Neural cell (in vitro differentiated cells): Measurements from ENCODE around the gene TRIM6. TPM values are rescaled to one million over a fixed set of nuclear protein-coding genes. Genes with fewer than 3 reads are reported as not detected.

ENCODE experiments used
- H2AFZ ChIP-seq: fragments of 200-600, 300-800 bp; sonication (generic), shearing (Covaris generic); 2 replicates; pipeline ENCODE4 v1.6.0; 2014; ENCODE audit warnings: low read depth, mild to moderate bottlenecking, antibody characterized with exemption, low read length, moderate library complexity
- H3F3A ChIP-seq: fragments of 200-600 bp; shearing (Covaris generic); 2 replicates; pipeline ENCODE4 v1.6.1; 2016; ENCODE audit warnings: mild to moderate bottlenecking, moderate library complexity, mixed read lengths, antibody characterized with exemption, low read length; ENCODE audit not compliant: insufficient read depth, poor library complexity, severe bottlenecking
- H3K27ac ChIP-seq: fragments of 200-600, 300-800 bp; sonication (generic), shearing (Covaris generic); 2 replicates; pipeline ENCODE4 v1.5.1; 2014; ENCODE audit warnings: mild to moderate bottlenecking, low read length, moderate library complexity
- H3K27me3 ChIP-seq: fragments of 300-800, 200-600 bp; sonication (generic), shearing (Covaris generic); 2 replicates; pipeline ENCODE4 v1.6.0; 2014; ENCODE audit warnings: mild to moderate bottlenecking, low read depth, low read length, moderate library complexity; ENCODE audit not compliant: insufficient read depth
- H3K36me3 ChIP-seq: fragments of 300-800, 200-600 bp; sonication (generic), shearing (Covaris generic); 2 replicates; pipeline ENCODE4 v1.5.1; 2014; ENCODE audit warnings: mild to moderate bottlenecking, antibody characterized with exemption, low read length, moderate library complexity; ENCODE audit not compliant: insufficient read depth
- H3K4me2 ChIP-seq: fragments of 300-800, 200-600 bp; sonication (generic), shearing (Covaris generic); 2 replicates; pipeline ENCODE4 v1.6.0; 2014; ENCODE audit warnings: mild to moderate bottlenecking, low read length
- H3K4me3 ChIP-seq: fragments of 300-800, 200-600 bp; sonication (generic), shearing (Covaris generic); 2 replicates; pipeline ENCODE4 v1.5.1; 2014; ENCODE audit warnings: mild to moderate bottlenecking, low read length, moderate library complexity
- H3K79me2 ChIP-seq: fragments of 200-600 bp; shearing (Covaris generic); replicated peaks from 2 replicates; pipeline ENCODE4 v1.6.0; 2014; ENCODE audit warnings: mild to moderate bottlenecking, low read length, moderate library complexity; ENCODE audit not compliant: insufficient read depth
- H3K9ac ChIP-seq: fragments of 300-800, 200-600 bp; sonication (generic), shearing (Covaris generic); 2 replicates; pipeline ENCODE4 v1.6.1; 2016; ENCODE audit warnings: mild to moderate bottlenecking, low read length, mixed read lengths
- H3K9me2 ChIP-seq: fragments of 200-600 bp; shearing (Covaris generic); 2 replicates; pipeline ENCODE4 v1.6.1; 2016; ENCODE audit warnings: mild to moderate bottlenecking, low read length, mixed read lengths; ENCODE audit not compliant: insufficient read depth
- H3K9me3 ChIP-seq: fragments of 200-600, 300-800 bp; sonication (generic), shearing (Covaris generic); 2 replicates; pipeline ENCODE4 v1.6.1; 2016; ENCODE audit warnings: mild to moderate bottlenecking, mixed run types, low read length, moderate library complexity, mixed read lengths
- H4K20me1 ChIP-seq: fragments of 200-600 bp; shearing (Covaris generic); 2 replicates; pipeline ENCODE4 v1.6.1; 2016; ENCODE audit warnings: mild to moderate bottlenecking, mixed run types; ENCODE audit not compliant: insufficient read depth
- CTCF ChIP-seq: fragments of 450-650 bp; IDR thresholded peaks from 2 replicates; pipeline ENCODE4 v1.5.1; 2014; ENCODE audit warnings: antibody characterized with exemption, mild to moderate bottlenecking, moderate library complexity; ENCODE audit not compliant: poor library complexity, severe bottlenecking
- EP300 ChIP-seq: fragments of 450-650 bp; conservative IDR thresholded peaks from 2 replicates; pipeline ENCODE4 v1.6.1; 2014; ENCODE audit warnings: antibody characterized with exemption, mild to moderate bottlenecking, moderate library complexity; ENCODE audit not compliant: poor library complexity, severe bottlenecking
- EZH2 ChIP-seq: fragments of 200-600, 300-800 bp; shearing (Covaris generic), sonication (generic); IDR thresholded peaks from 2 replicates; pipeline ENCODE4 v1.6.1; 2014; ENCODE audit warnings: antibody characterized with exemption, low read length, borderline replicate concordance, mild to moderate bottlenecking; ENCODE audit not compliant: insufficient read depth, poor library complexity, severe bottlenecking
- MXI1 ChIP-seq: fragments of 450-650 bp; conservative IDR thresholded peaks from 2 replicates; pipeline ENCODE4 v1.6.1; 2014; ENCODE audit warnings: antibody characterized with exemption, mild to moderate bottlenecking; ENCODE audit not compliant: poor library complexity, severe bottlenecking
- POLR2AphosphoS5 ChIP-seq: IDR thresholded peaks from 2 replicates; pipeline ENCODE4 v1.6.1; 2012
- RAD21 ChIP-seq: fragments of 450-650 bp; conservative IDR thresholded peaks from 2 replicates; pipeline ENCODE4 v1.6.1; 2014; ENCODE audit warnings: antibody characterized with exemption, mild to moderate bottlenecking, moderate library complexity
- TAF1 ChIP-seq: IDR thresholded peaks from 2 replicates; pipeline ENCODE4 v1.6.1; 2012; ENCODE audit warnings: low read depth
- polyA plus RNA-seq: library from polyadenylated mRNA; depleted of rRNA; stranded (reverse); fragments of >200 nt; gene quantifications from 2 replicates; pipeline ENCODE4 v1.2.3, GENCODE V29; 2014
- TF ChIP-seq, protein P1 (sequence below): IDR thresholded peaks from 2 replicates; pipeline ENCODE4 v1.6.1; 2012; ENCODE audit warnings: borderline replicate concordance

The TRIM6 gene
- polyA plus RNA-seq, 1 donor from 2014 or later, result not detected

- H3K4me2 ChIP-seq, result no peak overlapping the region
- no peak overlapping the region for H3K9ac ChIP-seq
- no peak overlapping the region for H2AFZ ChIP-seq
- H3K9me3 ChIP-seq, result no peaks in the 10 kb centered on the region
- H4K20me1 ChIP-seq, result no peaks in the 10 kb centered on the region
- H3K4me3 ChIP-seq, result no peak overlapping the region
- no peaks in the 10 kb centered on the region for H3K36me3 ChIP-seq
- no peaks in the 10 kb centered on the region for H3K27me3 ChIP-seq
- no peaks in the 10 kb centered on the region for H3K79me2 ChIP-seq
- no peaks in the 10 kb centered on the region for H3K9me2 ChIP-seq
- H3F3A ChIP-seq, result no peaks in the 10 kb centered on the region
- no peak overlapping the region for H3K27ac ChIP-seq
- TF ChIP-seq, protein P1, sequence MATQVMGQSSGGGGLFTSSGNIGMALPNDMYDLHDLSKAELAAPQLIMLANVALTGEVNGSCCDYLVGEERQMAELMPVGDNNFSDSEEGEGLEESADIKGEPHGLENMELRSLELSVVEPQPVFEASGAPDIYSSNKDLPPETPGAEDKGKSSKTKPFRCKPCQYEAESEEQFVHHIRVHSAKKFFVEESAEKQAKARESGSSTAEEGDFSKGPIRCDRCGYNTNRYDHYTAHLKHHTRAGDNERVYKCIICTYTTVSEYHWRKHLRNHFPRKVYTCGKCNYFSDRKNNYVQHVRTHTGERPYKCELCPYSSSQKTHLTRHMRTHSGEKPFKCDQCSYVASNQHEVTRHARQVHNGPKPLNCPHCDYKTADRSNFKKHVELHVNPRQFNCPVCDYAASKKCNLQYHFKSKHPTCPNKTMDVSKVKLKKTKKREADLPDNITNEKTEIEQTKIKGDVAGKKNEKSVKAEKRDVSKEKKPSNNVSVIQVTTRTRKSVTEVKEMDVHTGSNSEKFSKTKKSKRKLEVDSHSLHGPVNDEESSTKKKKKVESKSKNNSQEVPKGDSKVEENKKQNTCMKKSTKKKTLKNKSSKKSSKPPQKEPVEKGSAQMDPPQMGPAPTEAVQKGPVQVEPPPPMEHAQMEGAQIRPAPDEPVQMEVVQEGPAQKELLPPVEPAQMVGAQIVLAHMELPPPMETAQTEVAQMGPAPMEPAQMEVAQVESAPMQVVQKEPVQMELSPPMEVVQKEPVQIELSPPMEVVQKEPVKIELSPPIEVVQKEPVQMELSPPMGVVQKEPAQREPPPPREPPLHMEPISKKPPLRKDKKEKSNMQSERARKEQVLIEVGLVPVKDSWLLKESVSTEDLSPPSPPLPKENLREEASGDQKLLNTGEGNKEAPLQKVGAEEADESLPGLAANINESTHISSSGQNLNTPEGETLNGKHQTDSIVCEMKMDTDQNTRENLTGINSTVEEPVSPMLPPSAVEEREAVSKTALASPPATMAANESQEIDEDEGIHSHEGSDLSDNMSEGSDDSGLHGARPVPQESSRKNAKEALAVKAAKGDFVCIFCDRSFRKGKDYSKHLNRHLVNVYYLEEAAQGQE, result no peak
- TF ChIP-seq RAD21, result no peak
Measured at GRCh38 chr11:5625281-5625680, 28.8 kb downstream of the TRIM6 start.

DNA sequence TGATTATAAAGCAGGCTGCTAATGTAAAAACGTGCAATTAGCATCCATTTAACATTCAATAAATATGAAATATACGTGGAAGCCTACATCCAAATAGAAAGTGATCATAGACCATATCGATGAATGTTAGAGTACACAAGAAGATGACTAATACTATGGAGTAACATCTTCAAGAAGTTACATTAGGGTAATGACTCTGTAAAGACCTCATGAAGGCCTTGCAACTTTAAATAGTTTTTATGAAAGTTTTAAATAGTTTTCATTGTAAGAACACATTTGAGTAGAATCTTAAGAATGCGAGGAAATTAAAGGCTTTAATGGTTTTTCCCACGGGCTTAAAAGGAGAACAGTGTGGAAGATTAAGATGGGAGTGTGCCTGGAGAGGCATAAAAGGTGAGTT, 29.8 kb downstream of the TRIM6 start:
- no peak for TF ChIP-seq POLR2AphosphoS5
- no peak for TF ChIP-seq EP300
- TF ChIP-seq TAF1, result no peak
- TF ChIP-seq CTCF, result no peak
- no peak overlapping the region for H3K4me3 ChIP-seq
- H3K9ac ChIP-seq, result no peak overlapping the region
- H4K20me1 ChIP-seq, result no peaks in the 10 kb centered on the region
- no peaks in the 10 kb centered on the region for H3K9me3 ChIP-seq
- no peak overlapping the region for H3K27ac ChIP-seq
- no peaks in the 10 kb centered on the region for H3K9me2 ChIP-seq
- no peak overlapping the region for H3K4me2 ChIP-seq
- no peaks in the 10 kb centered on the region for H3K27me3 ChIP-seq
- H2AFZ ChIP-seq, result no peak overlapping the region
- H3K36me3 ChIP-seq, result no peaks in the 10 kb centered on the region
- H3K79me2 ChIP-seq, result no peaks in the 10 kb centered on the region
- H3F3A ChIP-seq, result no peaks in the 10 kb centered on the region

- H3K36me3 ChIP-seq, result no peaks in the 10 kb centered on the region
- H3K4me3 ChIP-seq, result no peak overlapping the region
- TF ChIP-seq MXI1 (no peak), RAD21 (no peak), POLR2AphosphoS5 (no peak), TAF1 (no peak), CTCF (no peak), EP300 (no peak), EZH2 (no peak)
- TF ChIP-seq, protein P1, result no peak
- H3F3A ChIP-seq, result no peaks in the 10 kb centered on the region
- no peaks in the 10 kb centered on the region for H3K27me3 ChIP-seq
- no peaks in the 10 kb centered on the region for H4K20me1 ChIP-seq
- no peak overlapping the region for H3K4me2 ChIP-seq
- no peak overlapping the region for H3K9ac ChIP-seq
- H3K79me2 ChIP-seq, result no peaks in the 10 kb centered on the region
- no peak overlapping the region for H3K27ac ChIP-seq
- H3K9me2 ChIP-seq, result no peaks in the 10 kb centered on the region
- no peak overlapping the region for H2AFZ ChIP-seq
- no peaks in the 10 kb centered on the region for H3K9me3 ChIP-seq
Measured at GRCh38 chr11:5631417-5631816, 35.0 kb downstream of the TRIM6 start.
